ENCODE measurements around the gene PRR12. TPM values are rescaled to one million over a fixed set of nuclear protein-coding genes. Genes with fewer than 3 reads are reported as not detected.
A peak's percentile ranks its signal among the peaks of the same experiment; 100 is the strongest.

PRR12 gene
- total and polyA plus RNA-seq, 9 of the 15 experiments (the other 6 are each of a cell fraction or from before 2014, with no cell fraction given): 0.01 to 21.1 (median 0.98) TPM

DNA sequence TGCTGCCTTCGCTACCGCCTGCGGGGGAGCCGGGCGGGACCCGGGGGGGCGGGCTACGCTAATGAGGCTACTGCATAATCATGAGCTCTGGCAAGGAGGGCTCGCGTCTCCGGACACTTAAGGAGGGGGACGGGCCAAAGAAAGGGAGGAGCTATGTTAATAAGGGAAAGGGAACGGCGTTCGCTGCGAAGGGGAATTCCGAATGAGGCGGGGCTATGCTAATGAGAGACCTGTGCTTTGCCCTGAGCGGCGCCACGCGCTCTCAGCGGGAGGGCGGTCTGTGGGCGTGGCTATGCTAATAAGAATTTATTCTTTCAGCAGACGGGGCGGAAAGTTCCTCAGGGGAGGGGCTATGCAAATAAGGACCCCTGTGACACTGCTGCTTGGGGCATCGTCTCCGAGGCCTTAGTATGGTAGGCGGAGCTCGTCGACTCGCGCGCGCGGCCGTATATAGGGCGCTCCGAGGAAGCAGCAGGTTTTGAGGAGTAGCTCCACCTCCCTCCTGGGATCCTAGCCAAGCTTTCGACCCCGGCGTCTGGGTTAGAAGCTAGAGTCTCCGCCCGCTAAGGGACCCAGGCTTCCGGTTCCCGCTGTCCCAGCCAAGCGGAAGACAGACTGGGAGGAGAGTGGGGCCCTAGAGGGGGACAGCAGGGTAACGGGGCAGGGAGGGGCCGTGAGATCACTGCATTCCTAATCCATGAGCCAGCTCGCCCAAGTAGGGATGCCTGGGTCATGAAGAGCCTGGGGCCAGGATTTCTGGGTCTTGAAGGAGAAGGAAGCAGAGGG, 49.3 kb downstream of the PRR12 start, which contains the start of gene RRAS (continued):
- TF ChIP-seq, protein P1, sequence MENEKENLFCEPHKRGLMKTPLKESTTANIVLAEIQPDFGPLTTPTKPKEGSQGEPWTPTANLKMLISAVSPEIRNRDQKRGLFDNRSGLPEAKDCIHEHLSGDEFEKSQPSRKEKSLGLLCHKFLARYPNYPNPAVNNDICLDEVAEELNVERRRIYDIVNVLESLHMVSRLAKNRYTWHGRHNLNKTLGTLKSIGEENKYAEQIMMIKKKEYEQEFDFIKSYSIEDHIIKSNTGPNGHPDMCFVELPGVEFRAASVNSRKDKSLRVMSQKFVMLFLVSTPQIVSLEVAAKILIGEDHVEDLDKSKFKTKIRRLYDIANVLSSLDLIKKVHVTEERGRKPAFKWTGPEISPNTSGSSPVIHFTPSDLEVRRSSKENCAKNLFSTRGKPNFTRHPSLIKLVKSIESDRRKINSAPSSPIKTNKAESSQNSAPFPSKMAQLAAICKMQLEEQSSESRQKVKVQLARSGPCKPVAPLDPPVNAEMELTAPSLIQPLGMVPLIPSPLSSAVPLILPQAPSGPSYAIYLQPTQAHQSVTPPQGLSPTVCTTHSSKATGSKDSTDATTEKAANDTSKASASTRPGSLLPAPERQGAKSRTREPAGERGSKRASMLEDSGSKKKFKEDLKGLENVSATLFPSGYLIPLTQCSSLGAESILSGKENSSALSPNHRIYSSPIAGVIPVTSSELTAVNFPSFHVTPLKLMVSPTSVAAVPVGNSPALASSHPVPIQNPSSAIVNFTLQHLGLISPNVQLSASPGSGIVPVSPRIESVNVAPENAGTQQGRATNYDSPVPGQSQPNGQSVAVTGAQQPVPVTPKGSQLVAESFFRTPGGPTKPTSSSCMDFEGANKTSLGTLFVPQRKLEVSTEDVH (IDR thresholded peaks at IDR 0.05; ENCODE audit: low read depth, partially characterized antibody): peak; percentile 62
- TF ChIP-seq HIVEP1 (CRISPR knock-in tag; IDR thresholded peaks at IDR 0.05): no peak
- TF ChIP-seq, protein P2, sequence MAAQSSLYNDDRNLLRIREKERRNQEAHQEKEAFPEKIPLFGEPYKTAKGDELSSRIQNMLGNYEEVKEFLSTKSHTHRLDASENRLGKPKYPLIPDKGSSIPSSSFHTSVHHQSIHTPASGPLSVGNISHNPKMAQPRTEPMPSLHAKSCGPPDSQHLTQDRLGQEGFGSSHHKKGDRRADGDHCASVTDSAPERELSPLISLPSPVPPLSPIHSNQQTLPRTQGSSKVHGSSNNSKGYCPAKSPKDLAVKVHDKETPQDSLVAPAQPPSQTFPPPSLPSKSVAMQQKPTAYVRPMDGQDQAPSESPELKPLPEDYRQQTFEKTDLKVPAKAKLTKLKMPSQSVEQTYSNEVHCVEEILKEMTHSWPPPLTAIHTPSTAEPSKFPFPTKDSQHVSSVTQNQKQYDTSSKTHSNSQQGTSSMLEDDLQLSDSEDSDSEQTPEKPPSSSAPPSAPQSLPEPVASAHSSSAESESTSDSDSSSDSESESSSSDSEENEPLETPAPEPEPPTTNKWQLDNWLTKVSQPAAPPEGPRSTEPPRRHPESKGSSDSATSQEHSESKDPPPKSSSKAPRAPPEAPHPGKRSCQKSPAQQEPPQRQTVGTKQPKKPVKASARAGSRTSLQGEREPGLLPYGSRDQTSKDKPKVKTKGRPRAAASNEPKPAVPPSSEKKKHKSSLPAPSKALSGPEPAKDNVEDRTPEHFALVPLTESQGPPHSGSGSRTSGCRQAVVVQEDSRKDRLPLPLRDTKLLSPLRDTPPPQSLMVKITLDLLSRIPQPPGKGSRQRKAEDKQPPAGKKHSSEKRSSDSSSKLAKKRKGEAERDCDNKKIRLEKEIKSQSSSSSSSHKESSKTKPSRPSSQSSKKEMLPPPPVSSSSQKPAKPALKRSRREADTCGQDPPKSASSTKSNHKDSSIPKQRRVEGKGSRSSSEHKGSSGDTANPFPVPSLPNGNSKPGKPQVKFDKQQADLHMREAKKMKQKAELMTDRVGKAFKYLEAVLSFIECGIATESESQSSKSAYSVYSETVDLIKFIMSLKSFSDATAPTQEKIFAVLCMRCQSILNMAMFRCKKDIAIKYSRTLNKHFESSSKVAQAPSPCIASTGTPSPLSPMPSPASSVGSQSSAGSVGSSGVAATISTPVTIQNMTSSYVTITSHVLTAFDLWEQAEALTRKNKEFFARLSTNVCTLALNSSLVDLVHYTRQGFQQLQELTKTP (IDR thresholded peaks at IDR 0.05; ENCODE audit: low read depth in 1 of 2, partially characterized antibody in 2 of 2): peak in 1 of 2 experiments; percentile 84
- TF ChIP-seq EGR1 (conservative IDR thresholded peaks at IDR 0.05): no peak
- TF ChIP-seq LEF1 (IDR thresholded peaks at IDR 0.05): peak; percentile 90
- TF ChIP-seq ZNF311 (CRISPR knock-in tag; IDR thresholded peaks at IDR 0.05): no peak
- TF ChIP-seq POLR2AphosphoS5 (IDR thresholded peaks at IDR 0.05; ENCODE audit: control insufficient read depth, insufficient read depth, low read depth, low read length): peak; percentile 75
- no peak for TF ChIP-seq SRSF3 (IDR thresholded peaks at IDR 0.05; ENCODE audit: insufficient read depth, low read length)
- TF ChIP-seq POU5F1 (IDR thresholded peaks at IDR 0.05; ENCODE audit: borderline replicate concordance, low read depth, low read length, partially characterized antibody): no peak
- TF ChIP-seq HDAC3 (IDR thresholded peaks at IDR 0.05; ENCODE audit: borderline replicate concordance, partially characterized antibody): no peak
- no peak for TF ChIP-seq ZNF354B (CRISPR knock-in tag; IDR thresholded peaks at IDR 0.05)
- no peak for TF ChIP-seq KDM1A (IDR thresholded peaks at IDR 0.05)
- no peak for TF ChIP-seq BMI1 (IDR thresholded peaks at IDR 0.05; ENCODE audit: low read length)
- TF ChIP-seq TSC22D4 (tag; IDR thresholded peaks at IDR 0.05): no peak
- peak; percentile 55; the same call in 1 of the 2 replicates for TF ChIP-seq KLF1 (tag; IDR thresholded peaks at IDR 0.05)
- TF ChIP-seq RAD21 (CRISPR knock-in tag; conservative IDR thresholded peaks at IDR 0.05 in 1 of 2, IDR thresholded peaks at IDR 0.05 in 1 of 2): no peak
- TF ChIP-seq EP400 (IDR thresholded peaks at IDR 0.05): peak; percentile 74
- TF ChIP-seq ZNF589 (CRISPR knock-in tag; IDR thresholded peaks at IDR 0.05; ENCODE audit: low read depth): no peak
- peak; percentile 91 for TF ChIP-seq JUND (IDR thresholded peaks at IDR 0.05; ENCODE audit: borderline replicate concordance, low read depth, low read length)
- peak; percentile 91; the same call in 1 of the 3 replicates for TF ChIP-seq JUND (tag; IDR thresholded peaks at IDR 0.05; ENCODE audit: borderline replicate concordance, low read depth, low read length)

All from K562 (cell line).